HepG2 (cell line): ENCODE results near the gene MMP17. TPM values are rescaled to one million over a fixed set of nuclear protein-coding genes. Genes with fewer than 3 reads are reported as not detected.
A peak's percentile ranks its signal among the peaks of the same experiment; 100 is the strongest.

Experiments used
- ARNTL ChIP-seq: sonication (generic); formaldehyde crosslinking; IDR thresholded peaks from 2 replicates; pipeline ENCODE4 v1.4.0; 2020; ENCODE audit warnings: mild to moderate bottlenecking, missing genetic modification reagents
- ATF3 ChIP-seq: sonication (generic); formaldehyde crosslinking; IDR thresholded peaks from 2 replicates; pipeline ENCODE4 v1.4.0; 2020; ENCODE audit warnings: missing genetic modification reagents
- EP300 ChIP-seq, 3 experiments: sonication (generic) in 1 of 3; formaldehyde crosslinking in 1 of 3; IDR thresholded peaks; 2 replicates each; pipeline versions ENCODE4 v1.5.1 to v1.6.1; 2011 to 2020; ENCODE audit warnings: low read depth in 2 of 3, low read length in 2 of 3, borderline replicate concordance in 1 of 3, improper control_type of control experiment in 1 of 3, mild to moderate bottlenecking in 1 of 3, missing genetic modification reagents in 1 of 3, moderate library complexity in 1 of 3
- KLF15 ChIP-seq: sonication (generic); formaldehyde crosslinking; IDR thresholded peaks from 2 replicates; pipeline ENCODE4 v1.8.1; 2023; ENCODE audit warnings: borderline replicate concordance, mild to moderate bottlenecking, inconsistent platforms, missing genetic modification reagents, mixed read lengths
- SAP130 ChIP-seq: IDR thresholded peaks from 2 replicates; pipeline ENCODE4 v1.6.1; 2016; ENCODE audit warnings: low read depth
- STAT5B ChIP-seq: sonication (generic); formaldehyde crosslinking; IDR thresholded peaks from 2 replicates; pipeline ENCODE4 v1.4.0; 2020; ENCODE audit warnings: missing genetic modification reagents
- ZNF570 ChIP-seq: sonication (generic); formaldehyde crosslinking; IDR thresholded peaks from 2 replicates; pipeline ENCODE4 v1.4.0; 2020; ENCODE audit warnings: mild to moderate bottlenecking, missing genetic modification reagents, borderline replicate concordance
- polyA plus RNA-seq, 8 experiments: library from polyadenylated mRNA; depleted of rRNA in 3 of 8; stranded (reverse) in 7 of 8; unstranded in 1 of 8; fragments of >200 nt; fragmentation: Illumina TruSeq in 4 of 8; extraction: Trizol in 4 of 8; gene quantifications; 2 replicates each; pipeline versions ENCODE4 v1.2.1 to v1.2.3, GENCODE V29; 2011 to 2016; ENCODE audit warnings: low read depth in 4 of 8, missing spikeins in 1 of 8, mixed read lengths in 1 of 8; ENCODE audit not compliant: insufficient read depth in 1 of 8
- total RNA-seq, 5 experiments: library from RNA; depleted of rRNA; stranded (reverse); fragments of >200 nt; fragmentation: Illumina TruSeq; extraction: Trizol; gene quantifications; 2 replicates each; pipeline ENCODE4 v1.2.3, GENCODE V29; 2016; ENCODE audit warnings: low read depth in 1 of 5
- TF ChIP-seq, protein P1 (sequence below), 2 experiments: fragments of 450-650 bp in 1 of 2; sonication (generic) in 1 of 2; formaldehyde crosslinking in 1 of 2; IDR thresholded peaks; 2 replicates each; pipeline versions ENCODE4 v1.6.1 to v1.8.0; 2016 to 2022; ENCODE audit warnings: antibody characterized with exemption in 1 of 2, mild to moderate bottlenecking in 1 of 2, missing genetic modification reagents in 1 of 2
- TF ChIP-seq, protein P2 (sequence below): sonication (generic); formaldehyde crosslinking; IDR thresholded peaks from 2 replicates; pipeline ENCODE4 v1.5.1; 2020; ENCODE audit warnings: mild to moderate bottlenecking, missing genetic modification reagents, moderate library complexity
- TF ChIP-seq, protein P3 (sequence below): sonication (generic); formaldehyde crosslinking; IDR thresholded peaks from 2 replicates; pipeline ENCODE4 v1.4.0; 2020; ENCODE audit warnings: missing genetic modification reagents

Gene MMP17
- total and polyA plus RNA-seq, 2 of the 13 experiments (the other 11 are each of a cell fraction or from before 2014, with no cell fraction given): 0.55 to 0.80 TPM

GRCh38 chr12:131840643-131841416 lies 12.6 kb downstream of the MMP17 start (continued):
- TF ChIP-seq, protein P1, sequence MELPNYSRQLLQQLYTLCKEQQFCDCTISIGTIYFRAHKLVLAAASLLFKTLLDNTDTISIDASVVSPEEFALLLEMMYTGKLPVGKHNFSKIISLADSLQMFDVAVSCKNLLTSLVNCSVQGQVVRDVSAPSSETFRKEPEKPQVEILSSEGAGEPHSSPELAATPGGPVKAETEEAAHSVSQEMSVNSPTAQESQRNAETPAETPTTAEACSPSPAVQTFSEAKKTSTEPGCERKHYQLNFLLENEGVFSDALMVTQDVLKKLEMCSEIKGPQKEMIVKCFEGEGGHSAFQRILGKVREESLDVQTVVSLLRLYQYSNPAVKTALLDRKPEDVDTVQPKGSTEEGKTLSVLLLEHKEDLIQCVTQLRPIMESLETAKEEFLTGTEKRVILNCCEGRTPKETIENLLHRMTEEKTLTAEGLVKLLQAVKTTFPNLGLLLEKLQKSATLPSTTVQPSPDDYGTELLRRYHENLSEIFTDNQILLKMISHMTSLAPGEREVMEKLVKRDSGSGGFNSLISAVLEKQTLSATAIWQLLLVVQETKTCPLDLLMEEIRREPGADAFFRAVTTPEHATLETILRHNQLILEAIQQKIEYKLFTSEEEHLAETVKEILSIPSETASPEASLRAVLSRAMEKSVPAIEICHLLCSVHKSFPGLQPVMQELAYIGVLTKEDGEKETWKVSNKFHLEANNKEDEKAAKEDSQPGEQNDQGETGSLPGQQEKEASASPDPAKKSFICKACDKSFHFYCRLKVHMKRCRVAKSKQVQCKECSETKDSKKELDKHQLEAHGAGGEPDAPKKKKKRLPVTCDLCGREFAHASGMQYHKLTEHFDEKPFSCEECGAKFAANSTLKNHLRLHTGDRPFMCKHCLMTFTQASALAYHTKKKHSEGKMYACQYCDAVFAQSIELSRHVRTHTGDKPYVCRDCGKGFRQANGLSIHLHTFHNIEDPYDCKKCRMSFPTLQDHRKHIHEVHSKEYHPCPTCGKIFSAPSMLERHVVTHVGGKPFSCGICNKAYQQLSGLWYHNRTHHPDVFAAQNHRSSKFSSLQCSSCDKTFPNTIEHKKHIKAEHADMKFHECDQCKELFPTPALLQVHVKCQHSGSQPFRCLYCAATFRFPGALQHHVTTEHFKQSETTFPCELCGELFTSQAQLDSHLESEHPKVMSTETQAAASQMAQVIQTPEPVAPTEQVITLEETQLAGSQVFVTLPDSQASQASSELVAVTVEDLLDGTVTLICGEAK (IDR thresholded peaks at IDR 0.05): no peak
- TF ChIP-seq, protein P1 (CRISPR knock-in tag; IDR thresholded peaks at IDR 0.05): peak; percentile 43; the same call in 1 of the 2 replicates
- TF ChIP-seq, protein P2, sequence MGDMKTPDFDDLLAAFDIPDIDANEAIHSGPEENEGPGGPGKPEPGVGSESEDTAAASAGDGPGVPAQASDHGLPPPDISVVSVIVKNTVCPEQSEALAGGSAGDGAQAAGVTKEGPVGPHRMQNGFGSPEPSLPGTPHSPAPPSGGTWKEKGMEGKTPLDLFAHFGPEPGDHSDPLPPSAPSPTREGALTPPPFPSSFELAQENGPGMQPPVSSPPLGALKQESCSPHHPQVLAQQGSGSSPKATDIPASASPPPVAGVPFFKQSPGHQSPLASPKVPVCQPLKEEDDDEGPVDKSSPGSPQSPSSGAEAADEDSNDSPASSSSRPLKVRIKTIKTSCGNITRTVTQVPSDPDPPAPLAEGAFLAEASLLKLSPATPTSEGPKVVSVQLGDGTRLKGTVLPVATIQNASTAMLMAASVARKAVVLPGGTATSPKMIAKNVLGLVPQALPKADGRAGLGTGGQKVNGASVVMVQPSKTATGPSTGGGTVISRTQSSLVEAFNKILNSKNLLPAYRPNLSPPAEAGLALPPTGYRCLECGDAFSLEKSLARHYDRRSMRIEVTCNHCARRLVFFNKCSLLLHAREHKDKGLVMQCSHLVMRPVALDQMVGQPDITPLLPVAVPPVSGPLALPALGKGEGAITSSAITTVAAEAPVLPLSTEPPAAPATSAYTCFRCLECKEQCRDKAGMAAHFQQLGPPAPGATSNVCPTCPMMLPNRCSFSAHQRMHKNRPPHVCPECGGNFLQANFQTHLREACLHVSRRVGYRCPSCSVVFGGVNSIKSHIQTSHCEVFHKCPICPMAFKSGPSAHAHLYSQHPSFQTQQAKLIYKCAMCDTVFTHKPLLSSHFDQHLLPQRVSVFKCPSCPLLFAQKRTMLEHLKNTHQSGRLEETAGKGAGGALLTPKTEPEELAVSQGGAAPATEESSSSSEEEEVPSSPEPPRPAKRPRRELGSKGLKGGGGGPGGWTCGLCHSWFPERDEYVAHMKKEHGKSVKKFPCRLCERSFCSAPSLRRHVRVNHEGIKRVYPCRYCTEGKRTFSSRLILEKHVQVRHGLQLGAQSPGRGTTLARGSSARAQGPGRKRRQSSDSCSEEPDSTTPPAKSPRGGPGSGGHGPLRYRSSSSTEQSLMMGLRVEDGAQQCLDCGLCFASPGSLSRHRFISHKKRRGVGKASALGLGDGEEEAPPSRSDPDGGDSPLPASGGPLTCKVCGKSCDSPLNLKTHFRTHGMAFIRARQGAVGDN (CRISPR knock-in tag): peak; percentile 99
- TF ChIP-seq ATF3: no peak
- TF ChIP-seq EP300 (IDR thresholded peaks at IDR 0.05; ENCODE audit: low read depth in 2 of 2, low read length in 2 of 2): no peak
- TF ChIP-seq EP300 (CRISPR knock-in tag; IDR thresholded peaks at IDR 0.05; ENCODE audit: borderline replicate concordance): no peak
- TF ChIP-seq, protein P3, sequence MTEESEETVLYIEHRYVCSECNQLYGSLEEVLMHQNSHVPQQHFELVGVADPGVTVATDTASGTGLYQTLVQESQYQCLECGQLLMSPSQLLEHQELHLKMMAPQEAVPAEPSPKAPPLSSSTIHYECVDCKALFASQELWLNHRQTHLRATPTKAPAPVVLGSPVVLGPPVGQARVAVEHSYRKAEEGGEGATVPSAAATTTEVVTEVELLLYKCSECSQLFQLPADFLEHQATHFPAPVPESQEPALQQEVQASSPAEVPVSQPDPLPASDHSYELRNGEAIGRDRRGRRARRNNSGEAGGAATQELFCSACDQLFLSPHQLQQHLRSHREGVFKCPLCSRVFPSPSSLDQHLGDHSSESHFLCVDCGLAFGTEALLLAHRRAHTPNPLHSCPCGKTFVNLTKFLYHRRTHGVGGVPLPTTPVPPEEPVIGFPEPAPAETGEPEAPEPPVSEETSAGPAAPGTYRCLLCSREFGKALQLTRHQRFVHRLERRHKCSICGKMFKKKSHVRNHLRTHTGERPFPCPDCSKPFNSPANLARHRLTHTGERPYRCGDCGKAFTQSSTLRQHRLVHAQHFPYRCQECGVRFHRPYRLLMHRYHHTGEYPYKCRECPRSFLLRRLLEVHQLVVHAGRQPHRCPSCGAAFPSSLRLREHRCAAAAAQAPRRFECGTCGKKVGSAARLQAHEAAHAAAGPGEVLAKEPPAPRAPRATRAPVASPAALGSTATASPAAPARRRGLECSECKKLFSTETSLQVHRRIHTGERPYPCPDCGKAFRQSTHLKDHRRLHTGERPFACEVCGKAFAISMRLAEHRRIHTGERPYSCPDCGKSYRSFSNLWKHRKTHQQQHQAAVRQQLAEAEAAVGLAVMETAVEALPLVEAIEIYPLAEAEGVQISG (CRISPR knock-in tag): peak; percentile 78
- TF ChIP-seq KLF15 (CRISPR knock-in tag): no peak
- TF ChIP-seq ARNTL: 0 out of 2 replicates have a peak, but pooled peaks have one; percentile 49
- TF ChIP-seq SAP130 (CRISPR knock-in tag): peak; percentile 44; the same call in 1 of the 2 replicates
- TF ChIP-seq ZNF570 (CRISPR knock-in tag): no peak
- no peak for TF ChIP-seq STAT5B
